Activated CD8-positive, alpha-beta memory T cell treated with anti-CD3 and anti-CD28 coated beads, Interleukin-2, amount 50 U/mL, for 4 hours (primary cell): ENCODE results near the gene DACT2.

Experiments used
- DNase-seq: peaks from one replicate; pipeline ENCODE4 v3.0.0-alpha.2; 2020

The DACT2 gene

DNA sequence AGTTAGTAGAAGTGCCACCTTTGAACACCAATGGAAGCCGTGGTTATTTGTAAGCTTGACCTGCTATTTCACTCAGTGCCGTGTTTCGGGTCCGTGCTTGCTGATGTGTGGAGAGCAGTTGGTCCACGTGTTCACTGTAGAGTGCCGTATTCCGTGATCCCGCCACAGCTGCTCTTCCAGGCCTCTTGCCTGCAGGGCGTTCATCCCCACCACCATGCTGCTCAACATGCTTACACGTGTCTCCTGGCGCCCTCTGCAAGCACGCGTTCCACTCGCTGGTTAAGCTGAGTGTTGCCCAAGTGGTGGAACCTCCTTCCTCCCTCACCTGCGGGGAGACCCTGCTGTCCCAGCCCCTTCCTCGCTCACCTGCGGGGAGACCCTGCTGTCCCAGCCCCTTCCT lies 28.0 kb upstream of the DACT2 start:
- no peak for DNase-seq

DNA sequence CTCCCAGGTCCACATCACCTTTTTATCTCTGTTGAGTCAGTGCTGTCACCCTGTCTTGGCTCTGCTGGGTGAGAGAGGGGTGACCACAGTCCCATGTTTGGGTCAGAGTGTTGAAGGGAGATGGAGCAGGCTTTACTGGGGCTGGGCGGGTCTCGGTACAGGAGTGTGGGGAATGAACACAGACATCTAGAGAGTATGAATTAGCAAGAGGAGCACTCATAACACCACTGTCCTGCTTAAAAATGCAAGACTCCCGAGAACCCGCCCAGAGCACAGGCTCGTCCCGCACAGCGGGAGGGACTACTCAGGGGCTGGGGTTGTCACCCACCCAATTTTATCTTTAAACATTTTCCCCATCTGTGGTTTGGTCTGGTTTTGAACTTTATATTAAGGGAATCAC lies 27.5 kb upstream of the DACT2 start:
- no peak for DNase-seq

DNA sequence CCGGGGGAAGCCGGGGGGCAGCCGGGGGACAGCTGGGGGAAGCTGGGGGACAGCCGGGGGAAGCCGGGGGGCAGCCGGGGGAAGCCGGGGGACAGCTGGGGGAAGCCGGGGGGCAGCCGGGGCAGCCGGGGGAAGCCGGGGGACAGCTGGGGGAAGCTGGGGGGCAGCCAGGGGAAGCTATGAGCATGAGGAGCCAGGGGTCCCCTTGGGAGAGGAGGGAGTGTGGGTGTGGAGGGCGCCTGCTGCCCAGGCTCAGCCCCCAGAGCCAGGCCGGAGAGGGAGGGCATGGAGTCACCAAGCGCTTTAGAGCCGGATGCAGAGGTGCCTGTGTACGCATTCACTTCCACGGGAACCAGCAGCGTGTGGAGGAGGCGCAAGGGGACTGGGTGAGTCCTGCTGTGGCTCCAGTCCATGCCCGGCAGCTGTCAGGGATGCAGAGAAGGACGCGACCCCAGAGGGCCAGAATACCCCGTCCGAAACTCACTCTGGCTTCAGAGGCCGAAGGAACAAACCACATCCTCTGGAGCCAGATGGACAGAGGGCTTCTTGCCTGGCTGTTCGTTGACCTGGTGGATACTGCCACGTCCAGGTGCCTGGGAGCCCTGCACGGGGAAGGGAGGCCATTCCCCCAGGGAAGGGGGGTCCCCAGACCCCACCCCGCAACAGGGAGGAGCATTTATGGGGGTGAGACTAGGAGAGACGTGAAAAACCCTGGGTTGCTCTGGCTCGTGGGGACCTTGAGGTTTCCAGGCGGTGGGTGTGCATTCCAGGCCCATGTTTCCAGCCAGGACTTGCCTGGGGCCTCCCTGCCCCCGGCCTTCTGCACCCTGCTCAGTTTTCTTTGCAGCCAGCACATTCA lies 26.5 kb upstream of the DACT2 start:
- DNase-seq: no peak

DNA sequence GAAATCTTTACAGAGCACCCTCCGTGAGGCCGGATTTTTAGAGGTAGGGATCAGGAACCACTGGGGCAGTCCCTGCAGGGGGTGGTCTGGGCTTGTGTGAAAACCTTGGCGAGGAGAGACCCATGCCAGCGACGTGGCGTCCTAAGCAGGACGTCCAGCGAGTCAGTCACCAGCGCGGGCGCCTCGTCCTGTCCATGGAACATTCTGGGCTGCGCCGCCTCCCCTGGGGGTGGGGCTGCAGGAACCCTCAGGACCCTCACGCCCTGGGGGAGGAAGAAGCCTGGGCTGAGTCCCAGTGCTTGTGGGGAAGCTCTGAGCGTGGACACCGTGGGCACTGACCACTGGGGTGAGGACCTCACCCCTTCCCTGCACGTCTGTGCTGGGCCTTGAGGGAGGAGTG lies 25.7 kb upstream of the DACT2 start:
- DNase-seq: no peak

DNA sequence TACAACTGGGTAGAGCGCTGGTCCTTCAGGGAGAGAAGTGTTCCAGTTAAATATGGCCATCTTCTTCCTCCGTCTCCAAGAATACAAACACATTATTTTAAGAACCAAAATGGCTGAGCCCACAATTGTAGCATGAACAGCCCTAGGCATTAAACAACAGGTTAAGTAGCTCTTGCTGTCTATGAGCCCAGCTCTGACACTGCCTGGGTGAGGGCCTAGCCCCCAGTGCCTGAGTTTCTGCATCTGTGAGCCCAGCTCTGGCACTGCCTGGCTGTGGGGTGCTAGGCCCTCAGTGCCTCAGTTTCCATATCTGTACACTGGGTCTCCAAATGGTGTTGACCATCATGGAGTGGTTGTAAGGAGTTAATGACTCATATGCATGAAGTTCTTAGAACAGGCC lies 24.8 kb upstream of the DACT2 start:
- DNase-seq: no peak

DNA sequence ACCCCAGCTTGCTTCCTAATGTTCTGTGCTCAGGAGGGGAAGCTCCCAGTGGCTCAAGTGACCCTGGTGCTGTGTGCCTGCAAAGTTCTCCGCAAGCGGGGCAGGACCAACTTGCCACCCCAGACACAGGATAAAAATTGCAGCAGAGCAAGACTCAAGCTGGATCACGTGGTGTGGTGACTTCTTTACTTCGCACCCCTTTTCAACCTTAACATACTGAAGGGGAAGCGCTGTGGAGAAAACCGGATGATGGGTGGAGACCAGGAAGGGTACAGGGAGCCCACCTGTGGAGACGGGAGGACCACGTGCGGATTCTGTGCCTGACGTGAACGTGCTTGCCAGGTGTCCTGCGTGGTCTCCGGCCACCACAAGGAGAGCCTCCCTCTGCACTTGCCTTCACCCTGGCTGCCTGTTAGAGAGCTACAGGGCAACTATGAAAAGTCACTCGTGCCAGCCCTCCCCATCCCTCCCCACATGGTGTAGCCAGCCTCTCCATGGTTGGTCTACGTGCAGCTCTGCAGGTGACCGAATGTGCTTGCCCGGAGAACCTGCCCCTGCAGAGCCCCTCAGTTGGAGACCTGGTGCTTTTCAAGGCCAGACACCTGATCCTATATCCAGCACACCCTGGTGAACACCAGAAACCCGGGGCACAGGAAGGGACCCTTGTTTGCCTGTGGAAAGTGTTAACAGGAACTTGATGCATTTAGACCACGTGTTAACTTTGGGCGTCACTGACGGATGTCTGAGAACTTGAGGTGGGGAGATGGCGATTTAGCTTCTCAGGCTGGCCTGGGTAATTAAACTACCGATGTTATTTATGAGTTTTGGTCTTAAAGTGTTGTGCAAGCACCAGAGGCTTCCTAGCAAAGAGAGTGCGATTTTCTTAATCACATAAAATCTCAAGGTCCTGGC lies 23.9 kb upstream of the DACT2 start:
- no peak for DNase-seq

DNA sequence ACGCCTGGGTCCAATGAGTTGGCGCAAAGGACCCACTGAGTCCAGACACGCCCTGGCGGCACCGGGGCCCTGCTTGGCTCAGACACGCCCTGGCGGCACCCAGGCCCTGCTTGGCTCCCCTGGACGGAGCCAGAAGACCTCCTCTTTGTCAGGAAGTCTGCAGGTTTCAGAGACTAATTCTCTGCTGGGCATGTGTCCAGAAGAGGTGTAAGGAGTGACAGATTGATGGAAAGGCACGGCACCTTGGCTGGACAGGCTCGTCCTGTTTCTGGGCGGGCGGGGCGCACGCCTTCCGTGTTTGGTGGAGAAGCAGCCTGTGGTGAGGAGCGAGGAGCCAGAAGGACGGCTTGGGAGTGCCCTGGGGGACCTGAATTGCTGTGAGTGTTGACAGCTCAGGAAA lies 23.1 kb upstream of the DACT2 start:
- no peak for DNase-seq

DNA sequence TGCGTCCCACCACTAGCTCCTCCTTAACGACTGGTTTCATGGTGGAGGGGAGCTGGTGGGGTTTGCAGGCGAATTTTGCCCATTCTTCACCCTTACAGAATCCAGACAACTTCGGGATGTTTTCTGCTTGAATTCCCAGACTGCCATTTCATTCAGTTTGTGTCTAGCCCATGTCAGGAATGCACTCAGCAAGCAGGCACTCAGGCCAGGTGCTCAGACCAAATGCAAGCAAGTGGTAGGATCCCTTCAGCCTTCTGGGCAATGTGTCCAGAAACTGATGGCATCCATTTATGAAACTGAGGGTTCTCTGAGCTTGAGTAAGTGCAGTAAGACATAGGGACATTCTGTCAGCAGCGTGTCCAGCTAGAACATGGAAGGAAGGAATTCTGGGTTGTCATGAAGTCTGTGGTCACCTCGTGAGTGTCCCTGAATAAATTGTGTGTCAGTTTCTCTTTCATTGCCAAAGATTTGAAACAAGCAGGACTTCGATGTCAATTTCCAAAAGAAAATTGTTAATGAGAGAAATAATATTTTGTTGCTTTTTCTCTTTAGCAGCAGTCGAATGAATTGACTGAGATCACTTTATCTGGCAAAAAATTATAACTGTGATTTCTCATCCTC lies 21.8 kb upstream of the DACT2 start:
- no peak for DNase-seq

DNA sequence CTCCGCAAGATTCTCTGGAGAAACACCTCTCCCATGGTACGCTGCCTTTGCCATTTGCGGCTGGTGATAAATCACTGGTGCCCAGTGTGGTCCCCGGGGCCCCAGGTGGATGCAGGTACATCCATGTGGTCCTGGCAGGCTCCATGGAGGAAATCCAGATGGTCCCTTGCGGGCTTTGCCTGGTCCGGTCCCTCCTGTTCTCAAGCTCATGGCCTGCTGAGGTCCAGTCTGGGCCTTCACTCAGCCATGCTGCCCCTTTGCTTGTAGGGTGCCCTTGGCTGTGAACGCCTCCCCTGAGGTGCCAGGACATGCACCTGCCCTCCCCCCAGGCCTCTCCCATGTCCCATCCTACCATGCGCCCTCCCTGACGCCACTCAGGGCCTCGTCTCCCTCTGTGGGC lies 21.2 kb upstream of the DACT2 start:
- DNase-seq: no peak

DNA sequence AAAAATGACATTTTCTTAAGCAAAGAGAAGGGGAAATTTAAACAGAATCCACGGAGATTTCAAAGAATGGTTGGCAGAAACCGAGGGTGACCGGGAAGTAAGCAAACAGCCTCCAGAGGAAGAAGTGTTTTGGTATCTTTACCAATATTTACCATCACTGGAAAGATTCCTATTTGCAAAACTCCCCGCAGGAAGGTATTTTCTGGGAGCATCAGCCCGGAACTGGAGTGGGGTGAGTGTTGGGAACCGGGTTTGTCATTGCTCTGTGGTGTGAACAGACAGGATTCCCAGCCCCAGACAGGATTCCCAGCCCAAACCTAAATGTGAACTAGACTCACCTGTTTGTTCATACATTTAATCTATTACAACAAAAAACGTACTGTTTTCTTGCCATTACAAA lies 19.2 kb upstream of the DACT2 start:
- DNase-seq: no peak

DNA sequence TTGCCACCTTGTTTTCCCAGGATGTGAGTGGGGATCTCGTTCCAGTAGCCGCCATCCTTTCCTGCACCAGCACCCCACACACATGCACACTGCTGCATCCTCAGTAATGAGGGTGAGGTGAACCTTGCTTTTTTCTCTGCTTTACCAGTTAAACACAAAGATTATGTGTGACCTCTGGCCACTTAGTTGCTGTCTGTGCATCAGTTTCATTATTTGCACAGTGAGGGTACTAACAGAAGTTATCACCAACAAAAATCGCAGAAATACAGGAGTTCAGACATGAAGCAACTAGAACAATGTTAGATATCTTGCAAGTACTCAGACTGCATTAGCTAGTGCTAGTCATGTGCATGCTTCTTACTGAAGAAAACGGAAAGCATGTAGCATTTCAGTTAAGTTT lies 17.4 kb upstream of the DACT2 start:
- DNase-seq: no peak

DNA sequence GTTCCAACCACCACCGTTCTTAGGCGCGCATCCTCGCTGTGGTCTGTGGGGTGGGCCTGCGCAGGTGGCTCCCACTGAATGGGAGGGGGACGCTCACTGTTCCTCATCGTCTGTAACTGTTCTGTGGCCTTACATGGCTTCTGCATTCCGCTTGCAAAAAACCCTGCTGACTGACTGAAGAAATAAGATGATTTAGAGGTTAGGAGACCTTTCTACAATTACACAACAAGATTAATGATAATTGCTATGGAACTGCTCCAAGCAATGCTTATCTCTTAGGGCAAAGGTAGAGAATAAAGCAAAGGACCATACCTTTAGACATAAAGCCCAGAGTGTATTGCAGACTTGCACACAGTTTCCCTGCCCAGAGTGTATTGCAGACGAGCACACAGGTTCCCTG lies 14.4 kb upstream of the DACT2 start:
- DNase-seq: no peak

DNA sequence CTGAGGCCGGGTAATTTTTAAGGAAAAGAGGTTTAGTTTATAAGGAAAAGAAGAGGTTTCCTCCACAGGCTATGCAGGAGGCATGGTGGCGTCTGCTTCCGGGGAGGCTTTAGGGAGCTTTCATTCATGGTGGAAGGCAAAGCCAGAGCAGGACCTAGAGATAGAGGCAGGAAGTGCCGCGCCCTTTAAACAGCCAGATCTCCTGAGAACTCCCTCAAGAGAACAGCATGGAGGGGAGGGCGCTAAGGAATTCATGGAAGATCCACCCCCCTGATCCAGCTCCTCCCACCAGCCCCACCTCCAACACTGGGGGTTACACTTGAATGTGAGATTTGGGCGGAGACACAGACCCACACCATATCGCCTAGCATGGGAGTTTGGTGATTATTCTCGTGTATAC lies 13.9 kb upstream of the DACT2 start:
- no peak for DNase-seq

DNA sequence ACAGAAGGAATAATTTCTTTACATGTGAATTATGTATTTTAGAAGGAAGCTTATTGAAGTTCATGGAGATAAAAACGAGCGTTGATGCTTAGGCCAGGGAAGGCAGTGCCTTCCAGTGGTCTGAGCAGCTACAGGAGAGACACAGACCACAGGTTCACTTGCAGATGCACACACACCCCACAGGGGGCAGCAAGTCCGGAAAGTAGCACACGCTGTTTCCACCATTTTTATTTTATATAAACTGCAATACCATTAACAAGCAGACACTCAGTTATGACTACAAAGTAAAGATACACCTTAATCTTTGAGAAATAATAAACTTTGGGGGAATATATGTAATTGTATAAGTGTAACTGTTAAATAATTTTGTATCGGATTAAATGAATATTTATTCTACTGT lies 13.5 kb upstream of the DACT2 start:
- DNase-seq: no peak

DNA sequence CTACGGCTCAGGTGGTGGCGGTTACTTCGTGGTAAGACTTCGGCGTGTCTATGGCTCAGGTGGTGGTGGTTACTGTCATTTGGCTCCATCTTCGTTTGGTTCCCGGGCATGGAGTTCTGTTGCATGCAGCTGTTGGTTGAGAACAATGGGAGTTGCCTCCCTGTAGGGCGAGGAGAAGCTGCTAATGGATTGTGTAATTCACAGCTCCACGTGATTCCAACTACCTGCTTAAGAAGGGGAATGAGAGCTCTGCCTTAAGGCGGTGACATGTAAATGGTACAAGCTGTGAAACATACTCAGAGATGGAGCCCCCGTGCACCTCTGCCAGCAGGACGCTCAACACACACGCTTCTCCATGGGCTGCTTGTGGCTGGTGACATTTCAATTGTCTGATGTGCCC lies 12.4 kb upstream of the DACT2 start:
- DNase-seq: no peak

DNA sequence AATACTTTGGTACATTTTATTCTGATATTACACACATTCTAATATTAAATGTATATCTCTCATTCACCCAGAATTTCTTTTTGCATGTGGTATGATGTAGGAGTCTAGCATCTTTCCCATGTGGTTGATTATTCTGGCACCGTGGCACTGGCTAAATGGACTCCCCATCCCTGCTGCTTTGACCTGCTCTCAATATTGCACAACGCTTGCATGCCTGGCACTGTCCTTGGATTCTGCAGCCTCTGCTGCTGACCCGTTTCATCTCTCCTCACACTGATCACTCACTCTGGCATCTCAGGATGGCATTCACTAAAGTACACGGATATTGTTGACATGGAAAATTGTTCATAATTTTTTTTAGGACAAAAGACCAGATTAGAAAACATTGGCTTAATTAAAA lies 11.5 kb upstream of the DACT2 start:
- no peak for DNase-seq

DNA sequence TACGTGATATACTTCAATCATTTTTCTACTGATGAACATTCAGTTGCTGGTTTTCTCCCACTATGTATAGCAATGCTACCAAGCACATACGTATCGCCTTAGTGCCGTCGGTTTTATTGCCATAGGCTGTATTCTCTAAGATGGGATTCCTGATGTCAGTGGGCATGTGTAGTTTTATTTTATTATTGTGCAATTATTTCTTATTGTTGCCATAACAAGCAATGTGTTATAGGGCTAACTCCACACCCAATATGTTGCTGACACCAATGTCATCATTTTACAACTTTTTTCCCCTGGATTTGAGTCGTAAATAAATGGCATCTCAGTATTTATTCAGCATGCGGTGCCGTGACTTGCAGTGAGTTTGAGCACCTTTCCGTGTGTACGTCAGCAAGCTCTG lies 10.8 kb upstream of the DACT2 start:
- no peak for DNase-seq

DNA sequence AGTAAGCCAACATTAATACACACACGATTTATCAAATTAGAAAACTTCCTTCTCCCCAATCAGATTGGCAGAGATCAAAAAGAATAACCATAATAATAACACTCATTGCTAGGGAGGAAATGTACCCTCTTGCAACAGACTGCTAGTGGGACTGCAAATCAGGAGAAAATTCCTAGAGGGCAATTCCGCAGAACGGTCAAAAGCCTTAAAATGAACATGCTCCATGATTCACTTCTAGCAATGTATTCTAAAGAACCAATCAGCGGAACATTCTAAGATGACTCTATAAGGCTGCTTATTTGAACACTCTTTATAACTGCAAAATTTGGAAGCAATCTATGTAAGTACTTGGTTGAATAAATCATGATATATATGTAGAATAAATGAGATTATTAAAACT lies 8.5 kb upstream of the DACT2 start:
- DNase-seq: no peak

DNA sequence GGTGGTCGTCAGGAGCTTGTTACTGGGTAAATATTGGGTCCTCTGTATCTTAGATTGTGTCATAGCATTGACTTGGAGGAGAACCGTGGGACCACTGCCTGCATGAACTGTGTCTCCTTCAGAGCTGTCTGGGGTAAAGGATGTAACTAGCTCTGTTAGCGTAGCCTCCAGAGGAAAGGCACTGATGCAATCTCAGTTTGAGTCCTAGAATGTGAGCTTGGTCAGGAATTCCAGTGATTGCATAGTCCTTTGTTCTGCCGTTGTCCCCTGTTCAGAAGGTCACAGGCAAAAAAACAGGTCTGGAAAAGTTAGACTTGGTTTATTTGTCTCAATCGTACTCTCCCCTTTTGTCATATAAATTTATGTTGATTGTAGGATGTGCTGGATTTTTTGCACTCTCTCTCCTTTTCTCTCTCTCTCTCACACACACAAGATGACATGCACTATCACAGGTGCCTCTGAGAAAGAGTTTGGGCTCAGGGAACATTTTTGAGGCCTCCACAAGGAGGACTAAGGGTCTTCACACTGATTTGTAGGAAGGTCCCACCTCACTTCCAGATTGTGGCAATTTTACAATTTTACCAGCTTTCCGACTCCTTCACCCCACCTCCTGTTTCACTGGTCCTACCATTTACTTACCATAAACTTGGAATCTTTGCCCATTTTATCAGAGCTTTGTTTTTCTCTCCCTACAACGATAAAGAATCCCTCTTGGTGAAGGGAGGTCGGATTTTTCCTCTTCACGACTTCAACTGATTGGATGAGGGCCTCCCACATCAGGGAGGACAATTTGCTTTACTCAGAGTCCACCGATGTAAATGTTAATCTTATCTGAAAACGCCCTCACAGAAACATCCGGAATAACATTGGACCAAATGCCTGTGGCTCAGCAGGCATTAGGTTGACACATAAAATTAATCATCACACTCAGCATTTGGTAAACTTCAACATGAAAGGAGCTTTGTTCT lies 7.0 kb upstream of the DACT2 start:
- DNase-seq: no peak

DNA sequence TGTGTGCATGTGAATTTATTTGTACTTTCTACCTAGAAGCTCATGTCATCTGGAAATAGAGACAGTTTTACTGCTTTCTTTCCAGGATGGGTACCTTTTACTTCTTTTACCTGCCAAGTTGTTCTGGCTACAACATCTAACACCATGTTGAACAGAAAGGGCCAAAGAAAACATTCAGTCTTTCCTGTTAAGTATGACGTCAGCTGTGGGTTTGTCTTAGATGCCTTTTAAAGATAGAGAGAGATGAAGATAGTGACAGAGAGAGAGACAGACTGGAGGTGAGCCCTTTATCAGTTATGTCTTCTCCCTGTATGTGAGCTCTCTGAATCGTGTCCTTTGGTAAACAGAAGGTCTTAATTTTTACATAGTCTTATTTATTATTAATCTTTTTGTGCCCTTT lies 3.4 kb upstream of the DACT2 start:
- DNase-seq: no peak

DNA sequence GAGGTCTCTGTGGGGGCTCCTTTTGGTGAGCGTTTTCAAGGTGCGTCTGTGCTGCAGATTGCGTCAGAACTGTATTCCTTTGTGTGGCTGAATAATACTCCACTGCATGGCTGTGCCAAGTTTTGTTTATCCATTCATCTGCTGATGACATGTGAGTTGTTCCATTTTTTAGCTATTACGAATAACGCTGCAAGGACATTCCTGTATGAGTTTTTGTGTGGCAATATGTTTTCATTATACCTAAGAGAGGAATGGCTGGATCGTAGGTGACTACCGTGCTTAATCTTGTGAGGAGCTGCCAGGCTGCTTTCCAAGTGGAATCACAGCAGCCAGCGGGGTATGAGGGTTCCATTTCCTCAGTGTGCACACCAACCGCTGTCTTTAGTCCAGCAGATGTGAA lies 1.1 kb upstream of the DACT2 start:
- no peak for DNase-seq

DNA sequence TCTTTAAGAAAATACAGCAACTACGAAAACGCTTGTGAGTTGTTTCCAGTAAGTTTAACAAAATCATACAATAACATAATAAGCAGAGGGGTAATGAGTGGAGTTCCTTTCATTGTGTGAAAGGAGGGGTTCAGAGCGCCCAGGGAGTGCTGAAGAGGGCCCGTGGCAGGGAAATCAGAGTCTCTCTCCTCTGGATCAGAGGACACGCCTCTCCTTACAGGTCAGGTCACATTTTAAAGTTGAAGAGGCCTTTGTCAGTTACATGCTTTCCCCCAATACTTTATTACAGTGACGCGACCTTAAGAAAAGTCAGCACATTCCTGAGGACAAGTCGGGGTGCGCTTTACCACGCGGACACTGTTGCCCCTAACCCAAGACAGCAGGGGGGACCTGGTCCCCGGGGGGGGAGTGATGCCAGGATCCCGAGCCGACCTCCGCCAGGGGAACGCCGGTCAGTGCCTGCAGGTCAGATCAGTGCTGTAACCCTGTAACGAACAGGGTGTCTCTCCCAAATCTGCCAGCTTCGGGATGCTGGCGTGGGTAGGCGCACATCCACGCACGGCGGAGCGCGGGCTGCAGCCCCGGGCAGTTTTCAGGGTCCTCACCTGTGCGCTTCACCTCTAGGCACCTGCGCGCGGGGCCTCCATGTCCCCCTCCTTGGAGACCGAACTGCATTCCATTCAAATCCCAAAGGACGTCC lies 848 bp downstream of the DACT2 start:
- no peak for DNase-seq
